Astrocyte (in vitro differentiated cells and primary cell): ENCODE results near the gene SH2D3A. TPM values are rescaled to one million over a fixed set of nuclear protein-coding genes. Genes with fewer than 3 reads are reported as not detected.

Experiments used
- DNase-seq: peaks from one replicate; pipeline ENCODE4 v3.0.0-alpha.2; 2010; ENCODE audit warnings: low read depth
- FAIRE-seq: peaks from 2 replicates; lab custom pipeline; 2011; peaks lifted over from hg19 to GRCh38; lab: Jason Lieb, UNC
- H2AFZ ChIP-seq: 2 replicates; pipeline ENCODE4 v1.6.0; 2012; ENCODE audit warnings: low read depth, low read length, inconsistent platforms
- H3K27ac ChIP-seq: 2 replicates; pipeline ENCODE4 v1.5.1; 2011; ENCODE audit warnings: low read depth, low read length, inconsistent platforms
- H3K27me3 ChIP-seq: 2 replicates; pipeline ENCODE4 v1.6.0; 2011; ENCODE audit warnings: low read length, inconsistent platforms; ENCODE audit not compliant: insufficient read depth
- H3K36me3 ChIP-seq: 2 replicates; pipeline ENCODE4 v1.5.1; 2011; ENCODE audit warnings: low read length, inconsistent platforms; ENCODE audit not compliant: insufficient read depth
- H3K4me1 ChIP-seq: 2 replicates; pipeline ENCODE4 v1.5.1; 2011; ENCODE audit warnings: low read length, inconsistent platforms; ENCODE audit not compliant: insufficient read depth
- H3K4me2 ChIP-seq: 2 replicates; pipeline ENCODE4 v1.6.0; 2012; ENCODE audit warnings: low read length, inconsistent platforms
- H3K4me3 ChIP-seq: 2 replicates; pipeline ENCODE4 v1.5.1; 2011; ENCODE audit warnings: low read depth, mild to moderate bottlenecking, low read length, inconsistent platforms; ENCODE audit not compliant: insufficient read depth
- H3K79me2 ChIP-seq: 2 replicates; pipeline ENCODE4 v1.6.0; 2012; ENCODE audit warnings: mild to moderate bottlenecking, low read length, inconsistent platforms; ENCODE audit not compliant: insufficient read depth
- H3K9ac ChIP-seq: 2 replicates; pipeline ENCODE4 v1.6.0; 2012; ENCODE audit warnings: mild to moderate bottlenecking, low read length, inconsistent platforms
- H3K9me3 ChIP-seq: 2 replicates; pipeline ENCODE4 v1.5.1; 2012; ENCODE audit warnings: low read depth, mild to moderate bottlenecking, low read length, inconsistent platforms; ENCODE audit not compliant: insufficient read depth
- H4K20me1 ChIP-seq: 2 replicates; pipeline ENCODE4 v1.6.0; 2012; ENCODE audit warnings: low read length, inconsistent platforms; ENCODE audit not compliant: insufficient read depth
- H3K27ac Mint-ChIP-seq: one replicate; pipeline ENCODE4 v1.8.0; 2021; ENCODE audit warnings: mild to moderate bottlenecking, mixed read lengths; ENCODE audit not compliant: unreplicated experiment
- H3K27me3 Mint-ChIP-seq: one replicate; pipeline ENCODE4 v1.8.0; 2021; ENCODE audit warnings: low read depth, mixed read lengths; ENCODE audit not compliant: unreplicated experiment
- H3K36me3 Mint-ChIP-seq: one replicate; pipeline ENCODE4 v1.8.0; 2021; ENCODE audit warnings: low read depth, mixed read lengths; ENCODE audit not compliant: unreplicated experiment
- H3K4me1 Mint-ChIP-seq: one replicate; pipeline ENCODE4 v1.8.0; 2021; ENCODE audit warnings: low read depth, mixed read lengths; ENCODE audit not compliant: unreplicated experiment
- H3K4me3 Mint-ChIP-seq: one replicate; pipeline ENCODE4 v1.8.0; 2021; ENCODE audit warnings: mild to moderate bottlenecking, moderate library complexity, mixed read lengths; ENCODE audit not compliant: unreplicated experiment
- H3K9me3 Mint-ChIP-seq: one replicate; pipeline ENCODE4 v1.8.0; 2021; ENCODE audit warnings: mild to moderate bottlenecking, mixed read lengths; ENCODE audit not compliant: unreplicated experiment
- CTCF ChIP-seq: IDR thresholded peaks from 2 replicates; pipeline ENCODE4 v1.5.1; 2011; ENCODE audit warnings: low read depth, mild to moderate bottlenecking, inconsistent platforms, low read length, moderate library complexity; ENCODE audit not compliant: insufficient read depth
- EZH2 ChIP-seq: IDR thresholded peaks from 2 replicates; pipeline ENCODE4 v1.6.1; 2012; ENCODE audit warnings: mild to moderate bottlenecking, low read length, inconsistent platforms; ENCODE audit not compliant: insufficient read depth
- total RNA-seq: library from RNA; stranded (reverse); gene quantifications from 2 replicates; pipeline ENCODE4 v1.2.1, GENCODE V29; 2021

SH2D3A gene
- total RNA-seq, 1 donor from 2014 or later = 2.6 TPM

GRCh38 chr19:6779206-6779605 lies 12.0 kb upstream of the SH2D3A start:
- Mint-ChIP-seq H3K4me3 (no peak overlapping the region), H3K27ac (no peak overlapping the region), H3K27me3 (no peaks in the 10 kb centered on the region), H3K4me1 (no peaks in the 10 kb centered on the region), H3K36me3 (no peaks in the 10 kb centered on the region), H3K9me3 (peaks cover 7% of the 10 kb centered on the region)
- Histone ChIP-seq H4K20me1 (no peaks in the 10 kb centered on the region), H3K79me2 (no peaks in the 10 kb centered on the region), H3K9ac (no peak overlapping the region), H3K27ac (no peak overlapping the region), H3K36me3 (no peaks in the 10 kb centered on the region), H3K4me1 (no peaks in the 10 kb centered on the region), H3K4me3 (no peak overlapping the region), H3K27me3 (no peaks in the 10 kb centered on the region), H2AFZ (no peak overlapping the region), H3K9me3 (no peaks in the 10 kb centered on the region), H3K4me2 (no peak overlapping the region)
- TF ChIP-seq EZH2 = no peak
- no peak for TF ChIP-seq CTCF
- DNase-seq = no peak
- no peak for FAIRE-seq

GRCh38 chr19:6778386-6778785 lies 11.2 kb upstream of the SH2D3A start:
- no peak for TF ChIP-seq CTCF
- no peak for TF ChIP-seq EZH2
- peaks cover 3% of the 10 kb centered on the region for H3K27me3 Mint-ChIP-seq

GRCh38 chr19:6777434-6777833 lies 10.2 kb upstream of the SH2D3A start:
- Mint-ChIP-seq H3K36me3 (no peaks in the 10 kb centered on the region), H3K27me3 (peaks cover 3% of the 10 kb centered on the region), H3K4me3 (no peak overlapping the region), H3K4me1 (no peaks in the 10 kb centered on the region), H3K9me3 (peaks cover 7% of the 10 kb centered on the region), H3K27ac (no peak overlapping the region)
- Histone ChIP-seq H3K27me3 (no peaks in the 10 kb centered on the region), H3K36me3 (no peaks in the 10 kb centered on the region), H3K79me2 (no peaks in the 10 kb centered on the region), H3K9me3 (no peaks in the 10 kb centered on the region), H4K20me1 (no peaks in the 10 kb centered on the region), H2AFZ (no peak overlapping the region), H3K27ac (no peak overlapping the region), H3K4me1 (no peaks in the 10 kb centered on the region), H3K9ac (no peak overlapping the region), H3K4me3 (no peak overlapping the region), H3K4me2 (no peak overlapping the region)
- no peak for DNase-seq
- FAIRE-seq = no peak
- TF ChIP-seq CTCF = no peak
- no peak for TF ChIP-seq EZH2

More at GRCh38 chr19:6778386-6778785, 11.2 kb upstream of the SH2D3A start:
- H3K27ac ChIP-seq = no peak overlapping the region
- Mint-ChIP-seq H3K36me3 (no peaks in the 10 kb centered on the region), H3K27ac (no peak overlapping the region), H3K4me3 (no peak overlapping the region), H3K4me1 (no peaks in the 10 kb centered on the region), H3K9me3 (peaks cover 7% of the 10 kb centered on the region)
- no peaks in the 10 kb centered on the region for H4K20me1 ChIP-seq
- no peaks in the 10 kb centered on the region for H3K27me3 ChIP-seq
- FAIRE-seq (no peak), DNase-seq (no peak)
- H3K9me3 ChIP-seq = no peaks in the 10 kb centered on the region
- no peak overlapping the region for H3K9ac ChIP-seq
- no peaks in the 10 kb centered on the region for H3K79me2 ChIP-seq
- no peaks in the 10 kb centered on the region for H3K4me1 ChIP-seq
- H3K4me3 ChIP-seq = no peak overlapping the region
- H3K4me2 ChIP-seq = no peak overlapping the region
- no peaks in the 10 kb centered on the region for H3K36me3 ChIP-seq
- no peak overlapping the region for H2AFZ ChIP-seq
